Measurements from ENCODE around the gene TNRC6A.
"Not testable (repeated sequence)": the region's sequence is repeated elsewhere in the genome, so short reads cannot be mapped to it uniquely, and the experiment has no call there.

TNRC6A gene

DNA sequence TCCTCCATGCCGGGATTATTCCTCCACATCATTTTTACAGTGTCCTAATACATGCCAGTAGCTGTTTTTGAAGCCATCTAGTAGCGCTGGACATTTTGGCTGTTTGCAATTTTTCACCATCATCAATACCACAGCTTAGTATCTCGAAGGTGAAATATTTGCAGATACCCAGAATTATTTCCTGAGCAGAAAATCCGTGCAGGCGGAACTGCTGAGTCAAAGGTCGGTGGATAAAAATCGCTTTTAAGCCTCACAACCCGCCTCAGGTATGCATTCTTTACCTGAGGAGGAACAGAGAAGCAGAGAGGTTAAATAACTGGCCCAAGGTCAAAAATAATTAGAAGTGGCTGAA lies 584 bp upstream of the TNRC6A start:
- DNase-seq = no peak

- peak; percentile 39 for DNase-seq
Observed at GRCh38 chr16:24729951-24730815, 732 bp downstream of the TNRC6A start.

DNA sequence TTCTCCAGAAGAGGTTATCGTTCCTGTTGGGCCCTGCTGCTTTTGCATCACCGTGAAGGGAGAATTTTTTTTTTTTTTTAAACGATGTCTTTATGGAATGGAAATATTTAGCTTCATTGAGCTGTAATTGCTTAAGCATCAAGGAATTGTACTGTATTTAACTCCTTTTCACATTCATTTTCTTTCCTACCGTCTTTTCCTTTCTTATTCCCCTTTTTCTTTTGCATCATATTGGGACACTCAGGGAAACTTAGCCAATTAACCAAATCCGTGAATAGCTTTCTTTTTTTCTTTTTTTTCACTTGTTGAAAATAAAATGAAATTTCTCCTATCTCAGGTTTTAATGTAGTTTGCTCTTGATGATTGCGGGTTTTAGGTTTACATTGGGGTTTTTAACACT lies 1.5 kb downstream of the TNRC6A start:
- no peak for DNase-seq

- DNase-seq = no peak
Observed at GRCh38 chr16:24731722-24732419, 2.4 kb downstream of the TNRC6A start.

DNA sequence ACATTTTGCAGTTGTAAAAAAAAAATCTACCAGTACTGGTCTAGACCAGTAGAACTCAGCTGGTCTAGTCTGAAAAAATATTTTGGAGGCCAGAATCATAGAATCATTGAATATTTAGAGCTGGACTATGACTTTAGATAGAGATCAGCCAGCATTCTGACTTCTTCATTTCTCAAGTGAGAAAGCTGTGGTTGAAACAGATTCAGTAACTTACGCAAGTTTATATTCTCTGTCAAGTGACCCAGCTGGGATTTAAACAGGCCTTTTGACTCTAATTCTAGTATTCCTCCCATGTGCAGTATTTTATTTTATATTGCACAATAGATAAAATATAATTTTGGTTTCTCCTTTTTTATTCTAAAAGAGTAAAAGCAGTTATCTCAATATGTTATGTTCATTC lies 4.9 kb downstream of the TNRC6A start:
- DNase-seq = no peak

DNA sequence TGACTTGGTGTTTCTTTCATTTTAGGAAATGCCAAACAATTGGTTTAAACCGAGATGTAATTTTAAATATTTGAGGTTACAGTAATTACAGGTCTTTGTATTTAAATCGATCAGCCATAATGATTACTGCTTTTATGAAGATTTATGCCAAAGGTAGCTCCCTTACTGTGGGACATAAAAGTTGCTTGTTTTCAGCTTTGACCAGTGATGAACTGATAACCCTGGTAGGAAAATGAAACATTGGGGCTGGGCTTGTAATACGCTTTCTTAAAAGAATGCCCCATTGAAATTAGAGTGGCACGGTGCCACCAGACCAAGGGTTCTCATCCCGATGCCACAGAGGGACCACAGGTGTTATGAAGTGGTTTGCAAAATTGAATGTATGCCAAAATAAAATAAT lies 7.3 kb downstream of the TNRC6A start:
- no peak for DNase-seq

- DNase-seq = no peak
Observed at GRCh38 chr16:24737391-24737871, 8.0 kb downstream of the TNRC6A start.

GRCh38 chr16:24737916-24738594 lies 8.6 kb downstream of the TNRC6A start:
- no peak for DNase-seq

DNA sequence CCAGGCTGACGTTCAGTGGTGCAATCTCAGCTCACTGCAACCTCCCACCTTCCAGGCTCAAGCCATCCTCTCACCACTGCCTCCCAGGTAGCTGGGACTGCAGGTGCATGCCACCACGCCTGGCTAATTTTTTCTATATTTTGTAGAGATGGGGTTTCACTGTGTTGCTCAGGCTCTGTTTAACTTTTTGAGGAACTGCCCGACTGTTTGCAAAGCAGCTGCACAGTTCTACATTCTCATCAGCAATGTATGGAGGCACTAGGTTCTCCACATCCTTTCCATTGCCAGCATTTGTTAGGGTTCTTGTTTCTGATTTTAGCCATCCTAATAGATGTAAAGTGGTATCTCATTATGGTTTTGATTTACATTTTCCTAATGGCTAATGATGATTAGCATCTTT lies 9.4 kb downstream of the TNRC6A start:
- no peak for DNase-seq

DNA sequence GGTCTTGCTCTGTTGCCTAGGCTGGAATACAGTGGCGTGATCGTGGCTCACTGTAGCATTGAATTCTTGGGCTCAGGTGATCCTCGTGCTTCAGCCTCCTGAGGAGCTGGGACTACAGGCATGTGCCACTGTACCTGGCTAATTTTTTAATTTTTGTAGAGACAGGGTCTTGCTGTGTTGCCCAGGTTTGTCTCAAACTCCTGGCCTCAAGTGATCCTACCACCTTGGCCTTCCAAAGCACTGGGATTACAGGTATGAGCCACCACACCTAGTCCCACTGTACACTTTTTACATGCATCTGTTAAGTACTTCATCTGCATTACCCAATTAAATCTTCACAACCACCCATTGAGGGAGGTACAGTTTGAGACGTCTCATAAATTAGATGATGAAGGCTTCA lies 12.4 kb downstream of the TNRC6A start:
- no peak for DNase-seq

- not testable (repeated sequence) for DNase-seq
Observed at GRCh38 chr16:24742610-24743009, 13.2 kb downstream of the TNRC6A start.

- no peak for DNase-seq
Observed at GRCh38 chr16:24745391-24745790, 15.9 kb downstream of the TNRC6A start.

DNA sequence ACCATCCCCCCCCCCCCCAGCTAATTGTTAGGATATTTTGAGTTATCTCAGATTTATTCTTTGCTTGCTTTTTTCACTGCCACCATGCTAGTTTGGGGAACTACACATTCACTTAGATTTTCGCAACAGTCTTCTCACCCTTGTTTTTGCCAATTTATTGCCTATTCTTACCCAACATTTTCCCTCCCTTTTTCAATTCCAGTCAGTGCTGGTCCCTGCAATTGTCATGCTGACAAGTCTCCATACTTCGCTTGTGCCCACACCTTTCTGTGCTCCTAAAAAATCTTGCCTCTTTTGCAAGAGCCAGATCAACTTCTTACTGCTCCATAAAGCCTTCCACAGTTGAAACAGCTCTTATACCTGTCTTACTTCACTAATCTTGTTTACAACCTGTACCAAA lies 16.3 kb downstream of the TNRC6A start:
- no peak for DNase-seq

DNA sequence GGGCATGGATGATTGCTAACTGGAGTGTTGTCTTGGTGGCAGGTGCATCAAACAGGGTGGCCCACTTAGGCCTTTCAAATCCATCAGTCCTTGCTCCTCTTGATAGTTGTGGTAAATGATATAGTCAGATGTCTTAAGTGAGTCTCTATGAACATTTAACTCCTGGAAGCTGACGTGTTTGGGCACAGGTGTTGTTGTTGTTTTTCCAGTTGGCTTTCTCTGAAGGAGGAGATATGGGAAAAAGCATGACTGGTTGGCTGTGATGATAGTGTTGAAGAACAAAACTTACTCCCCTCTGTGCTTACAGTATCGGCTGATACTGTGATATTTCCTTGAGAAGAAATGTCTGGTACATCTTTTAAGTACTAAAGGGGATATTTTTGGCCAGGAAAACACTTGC lies 18.0 kb downstream of the TNRC6A start:
- no peak for DNase-seq

DNA sequence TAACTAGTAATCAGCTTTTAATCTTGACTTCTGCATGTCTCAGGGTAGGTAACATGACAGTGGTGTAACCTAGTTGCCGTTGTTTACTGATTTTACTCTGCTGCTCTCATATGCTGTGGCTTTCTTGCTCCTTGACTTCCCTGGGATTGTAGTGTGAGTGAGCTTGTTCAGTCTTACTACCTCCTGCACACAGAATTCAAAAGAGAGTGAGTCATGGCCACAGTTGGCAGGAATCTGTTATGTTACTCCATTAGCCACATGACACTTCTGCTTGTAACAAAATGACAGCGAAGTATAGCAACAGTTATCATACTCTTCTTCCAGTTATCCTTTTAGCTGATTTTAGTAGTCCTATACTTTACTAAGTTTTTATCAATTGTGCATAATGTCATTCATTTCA lies 18.8 kb downstream of the TNRC6A start:
- no peak for DNase-seq

DNA sequence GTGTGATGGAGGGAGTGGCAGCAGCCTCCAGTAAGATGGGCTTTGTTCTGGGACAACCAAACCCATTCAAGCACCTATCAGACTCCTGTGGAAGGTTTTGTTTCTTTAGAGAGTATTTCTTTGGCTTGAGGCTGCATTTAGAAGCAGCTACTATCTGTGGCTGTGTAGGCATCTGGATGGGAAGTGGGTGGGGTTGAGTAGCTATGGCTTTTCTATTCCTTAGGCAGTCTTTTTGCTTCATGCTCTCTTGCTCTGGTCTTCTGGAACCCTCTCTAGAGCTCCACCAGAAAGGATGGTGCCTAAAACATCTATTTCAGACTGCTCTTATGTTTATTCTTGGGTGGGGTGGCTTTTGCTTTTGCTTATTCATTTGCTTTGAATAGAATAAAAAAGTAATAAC lies 19.9 kb downstream of the TNRC6A start:
- no peak for DNase-seq

DNA sequence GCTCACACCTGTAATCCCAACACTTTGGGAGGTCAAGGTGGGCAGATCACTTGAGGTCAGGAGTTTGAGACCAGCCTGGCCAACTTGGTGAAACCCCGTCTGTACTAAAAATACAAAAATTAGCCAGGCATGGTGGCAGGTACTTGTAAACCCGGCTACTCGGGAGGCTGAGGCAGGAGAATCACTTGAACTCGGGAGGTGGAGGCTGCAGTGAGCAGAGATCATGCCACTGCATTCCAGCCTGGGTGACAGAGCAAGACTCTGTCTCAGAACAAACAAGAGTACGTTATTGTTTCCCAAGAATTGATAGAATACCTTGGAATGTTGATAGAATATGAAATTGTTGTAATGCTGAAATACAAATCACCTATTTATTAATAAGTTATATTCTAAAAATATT lies 20.4 kb downstream of the TNRC6A start:
- DNase-seq = not testable (repeated sequence)

GRCh38 chr16:24753000-24753399 lies 23.5 kb downstream of the TNRC6A start:
- DNase-seq = no peak

- DNase-seq = peak; percentile 18
Observed at GRCh38 chr16:24753437-24753836, 24.0 kb downstream of the TNRC6A start.

GRCh38 chr16:24754543-24754942 lies 25.1 kb downstream of the TNRC6A start:
- DNase-seq = no peak

- DNase-seq = no peak
Observed at GRCh38 chr16:24755201-24755874, 25.9 kb downstream of the TNRC6A start.

DNA sequence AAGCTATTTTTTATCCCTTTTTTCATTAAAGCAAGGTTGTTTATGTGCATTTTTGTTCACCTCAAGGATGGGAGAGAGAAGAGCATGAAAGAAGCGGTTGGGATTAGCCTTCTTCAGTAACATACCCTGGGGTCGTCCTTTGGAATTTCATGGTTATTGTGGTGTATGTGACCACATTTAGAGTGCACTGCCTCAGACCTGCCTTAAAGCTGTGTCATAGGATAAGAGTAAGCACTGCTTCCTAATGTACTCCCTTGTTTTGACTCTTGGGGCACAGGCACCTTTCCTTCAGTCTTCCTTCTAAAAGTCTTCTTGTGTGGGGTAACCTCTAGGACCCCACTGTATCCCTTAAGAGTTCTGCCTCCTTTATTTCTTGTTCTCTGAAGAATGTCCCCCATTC lies 28.9 kb downstream of the TNRC6A start:
- DNase-seq = no peak

DNA sequence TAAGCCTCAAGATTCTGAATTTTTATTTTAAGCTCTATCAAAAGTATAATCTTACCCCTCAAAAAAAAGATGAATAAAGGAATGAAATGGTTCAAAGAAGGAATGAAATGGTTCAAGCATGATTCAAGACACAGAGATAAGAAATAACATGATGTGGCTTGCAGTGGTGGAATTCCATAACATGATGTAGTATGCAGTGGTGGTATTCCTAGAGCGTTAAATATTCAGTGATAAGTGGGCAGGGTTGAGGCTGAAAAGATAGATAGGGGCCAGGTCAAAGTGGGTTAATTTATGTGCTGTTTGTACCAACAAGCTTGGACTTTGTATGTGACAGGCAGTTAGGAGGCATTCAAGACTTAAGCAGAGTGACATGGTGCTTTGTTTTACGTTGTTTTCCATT lies 29.6 kb downstream of the TNRC6A start:
- DNase-seq = no peak
